Activated CD8-positive, alpha-beta T cell treated with anti-CD3 and anti-CD28 coated beads, Interleukin-2, amount 10 ng/mL, durations not matched to agents 7 days and 5 days (primary cell): ENCODE data around the gene ALDH9A1. TPM values are rescaled to one million over a fixed set of nuclear protein-coding genes. Genes with fewer than 3 reads are reported as not detected.

ENCODE experiments used
- total RNA-seq, 2 experiments: library from RNA; stranded (reverse); gene quantifications; one replicate each; pipeline ENCODE4 v1.2.3, GENCODE V29; 2021

The ALDH9A1 gene
- total RNA-seq, 2 experiments from 2014 or later: 42.7 to 48.2 TPM

Other genes starting within 250 kb of the ALDH9A1 start
- gene LRRC52, start 154.6 kb downstream of the ALDH9A1 start, total RNA-seq: not detected
- 10 to 100 TPM; 30.9 to 33.0 TPM for gene MGST3, start 67.3 kb downstream of the ALDH9A1 start, total RNA-seq
- 10 to 100 TPM; 89.0 to 90.1 TPM for gene TMCO1, start 70.3 kb upstream of the ALDH9A1 start, total RNA-seq
- gene UCK2, start 129.1 kb upstream of the ALDH9A1 start, total RNA-seq: 10 to 100 TPM; 28.4 to 32.4 TPM